ENCODE measurements around the gene CFHR4. TPM values are rescaled to one million over a fixed set of nuclear protein-coding genes. Genes with fewer than 3 reads are reported as not detected.
"Not testable (repeated sequence)": the region's sequence is repeated elsewhere in the genome, so short reads cannot be mapped to it uniquely, and the experiment has no call there.

Gene CFHR4
- total RNA-seq, 1 donor from 2014 or later: 0.31 TPM

GRCh38 chr1:196941474-196941873 is 53.6 kb downstream of the CFHR4 start:
- not testable (repeated sequence) for DNase-seq

GRCh38 chr1:196943568-196943967 is 55.7 kb downstream of the CFHR4 start, which contains the start of gene CFHR2:
CFHR2 (plus strand) TSS chr1:196943738; CDS start chr1:196943881, 143 bp downstream.
- not testable (repeated sequence) for DNase-seq

- no peak for DNase-seq
These were observed 64.0 kb downstream of the CFHR4 start for GRCh38 chr1:196951711-196952394.

- DNase-seq: no peak
These were observed 66.9 kb downstream of the CFHR4 start for GRCh38 chr1:196954778-196955177.

GRCh38 chr1:196955926-196956325 is 68.1 kb downstream of the CFHR4 start:
- DNase-seq: no peak

- no peak for DNase-seq
These were observed 73.0 kb downstream of the CFHR4 start for GRCh38 chr1:196960854-196961253.

Other genes starting within 250 kb of the CFHR4 start
- 34.3 TPM for gene CFH, start 236.0 kb upstream of the CFHR4 start, total RNA-seq
- gene CFHR3, start 113.2 kb upstream of the CFHR4 start, total RNA-seq: not detected
- 0.94 TPM for gene CFHR1, start 68.3 kb upstream of the CFHR4 start, total RNA-seq
- gene CFHR2, start 55.7 kb downstream of the CFHR4 start, total RNA-seq: not detected
- gene CFHR5, start 89.5 kb downstream of the CFHR4 start, total RNA-seq: not detected
- gene F13B, start 179.2 kb downstream of the CFHR4 start, total RNA-seq: not detected

Data from occipital lobe (tissue), 2 donors.